Measurements from ENCODE around the gene CALD1. TPM values are rescaled to one million over a fixed set of nuclear protein-coding genes. Genes with fewer than 3 reads are reported as not detected.

CALD1 gene
- total RNA-seq, 1 experiment from 2014 or later, result 47.9 TPM

DNA sequence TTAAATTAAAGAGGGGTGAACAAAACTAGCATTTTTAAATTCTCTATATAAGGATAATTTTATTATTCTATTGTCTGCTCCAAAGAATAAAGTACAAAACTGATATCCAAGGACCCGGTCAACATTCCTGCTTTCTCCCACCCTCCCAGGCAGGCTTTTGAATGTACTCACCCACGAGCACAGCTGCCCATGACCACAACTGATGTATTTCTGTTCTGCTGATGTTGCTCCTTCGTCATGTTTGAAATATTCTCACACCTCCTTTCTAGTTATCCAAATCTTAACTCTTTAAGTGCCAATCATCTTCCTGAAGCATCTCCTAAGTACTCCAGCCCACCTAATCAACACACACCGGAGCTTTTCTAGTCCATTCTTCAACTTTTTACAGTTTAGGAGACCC is 46.7 kb downstream of the CALD1 start:
- Histone ChIP-seq H3K4me1 (ENCODE audit: insufficient read depth, low read length, poor library complexity, severe bottlenecking) (peaks cover 16% of the 10 kb centered on the region), H3K9me3 (ENCODE audit: low read depth, low read length, poor library complexity, severe bottlenecking) (no peaks in the 10 kb centered on the region), H3K4me3 (ENCODE audit: low read depth, low read length, poor library complexity, severe bottlenecking) (no peak overlapping the region), H3K27me3 (replicated peaks; ENCODE audit: insufficient read depth, low read depth, low read length, poor library complexity) (no peaks in the 10 kb centered on the region), H3K27ac (ENCODE audit: low read depth, low read length, poor library complexity, severe bottlenecking) (no peak overlapping the region), H3K36me3 (ENCODE audit: insufficient read depth, low read length, poor library complexity, severe bottlenecking) (no peaks in the 10 kb centered on the region)
- ChIA-PET CTCF (no interaction called here), POLR2A (ENCODE audit: low non-redundant PET) (no interaction called here)
- intact Hi-C loops (cut with micrococcal nuclease; ENCODE audit: unreplicated experiment), result no loop called here
- no TSS peak for BruUV-seq (replicated peaks)
- TF ChIP-seq CTCF (conservative IDR thresholded peaks at IDR 0.05; ENCODE audit: low read depth, low read length) (no peak), EZH2 (IDR thresholded peaks at IDR 0.05; ENCODE audit: borderline replicate concordance, low read depth, low read length, poor library complexity, severe bottlenecking) (no peak)
- no peak for DNase-seq (ENCODE audit: low spot score)

DNA sequence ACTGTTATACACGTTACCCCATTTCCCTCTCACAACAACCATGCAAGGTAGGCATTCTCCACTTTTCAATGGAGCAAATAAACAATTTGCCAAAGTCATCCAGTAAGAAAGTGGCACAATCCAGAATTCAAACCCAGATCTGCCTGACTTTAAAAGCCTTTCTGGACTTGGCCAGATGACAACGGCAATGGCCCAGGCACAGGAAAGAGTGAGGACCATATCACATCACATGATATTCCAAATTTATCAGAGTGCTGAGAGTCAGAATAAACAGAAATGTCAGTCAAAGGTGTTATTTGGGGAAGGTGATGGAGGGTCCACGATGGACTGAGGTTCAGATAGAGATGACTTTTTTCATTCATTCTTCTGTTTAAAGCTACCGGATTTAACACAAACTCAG is 48.0 kb downstream of the CALD1 start:
- Histone ChIP-seq H3K27ac (ENCODE audit: low read depth, low read length, poor library complexity, severe bottlenecking) (no peak overlapping the region), H3K9me3 (ENCODE audit: low read depth, low read length, poor library complexity, severe bottlenecking) (no peaks in the 10 kb centered on the region), H3K36me3 (ENCODE audit: insufficient read depth, low read length, poor library complexity, severe bottlenecking) (no peaks in the 10 kb centered on the region), H3K4me3 (ENCODE audit: low read depth, low read length, poor library complexity, severe bottlenecking) (no peak overlapping the region), H3K27me3 (replicated peaks; ENCODE audit: insufficient read depth, low read depth, low read length, poor library complexity) (no peaks in the 10 kb centered on the region), H3K4me1 (ENCODE audit: insufficient read depth, low read length, poor library complexity, severe bottlenecking) (peaks cover 16% of the 10 kb centered on the region)
- ChIA-PET POLR2A (ENCODE audit: low non-redundant PET) (interaction anchor here (0.7 kb wide), 1 partner anchor 12 kb away, joined by 3 read pairs; no protein-coding TSS in a partner anchor), CTCF (no interaction called here)
- BruUV-seq (replicated peaks), result no TSS peak
- TF ChIP-seq EZH2 (IDR thresholded peaks at IDR 0.05; ENCODE audit: borderline replicate concordance, low read depth, low read length, poor library complexity, severe bottlenecking) (no peak), CTCF (conservative IDR thresholded peaks at IDR 0.05; ENCODE audit: low read depth, low read length) (no peak)
- DNase-seq (ENCODE audit: low spot score), result no peak
- intact Hi-C loops (cut with micrococcal nuclease; ENCODE audit: unreplicated experiment), result no loop called here

DNA sequence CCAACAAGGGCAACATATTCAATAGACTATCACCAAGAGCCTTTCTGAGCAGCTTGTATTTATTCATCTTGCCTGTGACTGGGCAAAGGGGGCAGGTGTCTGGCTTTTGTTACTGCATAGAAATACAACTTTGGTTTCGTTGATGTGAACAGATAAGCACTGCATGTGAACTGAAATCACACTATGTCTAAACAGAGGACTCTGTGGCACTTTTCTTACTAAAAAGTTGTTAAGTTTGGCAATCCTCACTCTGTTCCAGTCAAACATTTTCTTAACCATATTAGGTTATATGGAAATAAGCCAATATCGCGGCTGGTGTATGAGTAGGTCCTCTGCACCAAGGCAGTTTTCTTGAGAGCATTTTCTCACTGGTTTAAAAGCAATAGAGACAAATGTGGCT is 48.5 kb downstream of the CALD1 start:
- TF ChIP-seq EZH2 (IDR thresholded peaks at IDR 0.05; ENCODE audit: borderline replicate concordance, low read depth, low read length, poor library complexity, severe bottlenecking) (no peak), CTCF (conservative IDR thresholded peaks at IDR 0.05; ENCODE audit: low read depth, low read length) (no peak)
- intact Hi-C loops (cut with micrococcal nuclease; ENCODE audit: unreplicated experiment), result no loop called here
- H3K36me3 ChIP-seq (ENCODE audit: insufficient read depth, low read length, poor library complexity, severe bottlenecking), result no peaks in the 10 kb centered on the region
- CTCF ChIA-PET, result no interaction called here
- peaks cover 16% of the 10 kb centered on the region for H3K4me1 ChIP-seq (ENCODE audit: insufficient read depth, low read length, poor library complexity, severe bottlenecking)
- no peak overlapping the region for H3K27ac ChIP-seq (ENCODE audit: low read depth, low read length, poor library complexity, severe bottlenecking)
- BruUV-seq (replicated peaks), result no TSS peak
- H3K4me3 ChIP-seq (ENCODE audit: low read depth, low read length, poor library complexity, severe bottlenecking), result no peak overlapping the region
- DNase-seq (ENCODE audit: low spot score), result no peak
- no peaks in the 10 kb centered on the region for H3K27me3 ChIP-seq (replicated peaks; ENCODE audit: insufficient read depth, low read depth, low read length, poor library complexity)
- no peaks in the 10 kb centered on the region for H3K9me3 ChIP-seq (ENCODE audit: low read depth, low read length, poor library complexity, severe bottlenecking)
- POLR2A ChIA-PET (ENCODE audit: low non-redundant PET), result interaction anchor here (0.7 kb wide), 1 partner anchor 12 kb away, joined by 3 read pairs; no protein-coding TSS in a partner anchor
